ENCODE data around the gene MAEA.

- TF ChIP-seq POLR2A (IDR thresholded peaks at IDR 0.05) (no peak), CTCF (IDR thresholded peaks at IDR 0.05) (no peak)
Observed at GRCh38 chr4:1315306-1315705, 25.6 kb downstream of the MAEA start.
